Measurements from ENCODE around the gene HIBADH.

- TF ChIP-seq CTCF (IDR thresholded peaks at IDR 0.05; ENCODE audit: insufficient read depth, low read length): no peak
- TF ChIP-seq GABPA (IDR thresholded peaks at IDR 0.05; ENCODE audit: low read depth): no peak
These were observed 733 bp downstream of the HIBADH start for GRCh38 chr7:27661811-27662489.
